UCSD-AML1 (cell line): ENCODE results near the gene RAPGEF3.

Experiments used
- DNase-seq: peaks from one replicate; lab custom pipeline; 2025; ENCODE audit not compliant: unreplicated experiment; lab: John Stamatoyannopoulos, UW

RAPGEF3 gene

DNA sequence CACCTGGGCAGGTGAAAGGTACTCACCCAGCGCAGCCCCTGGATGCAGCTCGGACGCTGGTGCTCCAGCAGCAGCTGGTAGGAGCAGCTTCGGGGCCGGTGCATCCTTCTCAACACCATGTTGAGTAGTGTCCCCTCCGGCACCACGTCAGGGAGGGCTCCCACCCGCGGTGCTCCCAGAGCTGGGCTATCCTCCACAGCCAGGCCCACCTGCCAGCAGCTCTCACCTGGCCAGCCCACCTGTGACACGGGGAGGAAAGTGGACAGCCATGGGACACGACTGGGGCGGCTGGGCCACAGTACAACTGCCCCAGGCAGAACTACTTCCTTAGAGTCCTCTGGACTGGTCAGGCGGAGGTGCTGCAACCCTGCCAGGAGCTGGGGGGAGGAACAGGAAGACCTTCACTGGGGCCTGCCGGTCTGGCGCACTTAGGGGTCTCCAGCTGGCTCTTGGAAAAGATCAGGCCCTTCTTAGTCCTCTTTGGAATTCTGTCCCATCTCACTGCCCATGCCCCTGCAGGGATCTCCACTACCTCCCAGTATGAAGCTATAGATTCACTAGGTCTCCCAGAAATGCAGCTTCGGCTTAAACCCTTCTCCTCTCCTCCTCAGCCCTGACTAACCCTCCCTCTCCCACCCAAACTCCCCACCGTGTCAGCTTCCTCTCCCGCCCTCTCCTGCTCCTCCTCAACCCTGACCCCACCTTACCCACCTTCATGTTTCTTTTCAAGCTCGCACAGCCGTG is 668 bp downstream of the RAPGEF3 start:
- DNase-seq, result peak; percentile 49

- no peak for DNase-seq
Observed at GRCh38 chr12:47757364-47757839, 1.3 kb downstream of the RAPGEF3 start.

DNA sequence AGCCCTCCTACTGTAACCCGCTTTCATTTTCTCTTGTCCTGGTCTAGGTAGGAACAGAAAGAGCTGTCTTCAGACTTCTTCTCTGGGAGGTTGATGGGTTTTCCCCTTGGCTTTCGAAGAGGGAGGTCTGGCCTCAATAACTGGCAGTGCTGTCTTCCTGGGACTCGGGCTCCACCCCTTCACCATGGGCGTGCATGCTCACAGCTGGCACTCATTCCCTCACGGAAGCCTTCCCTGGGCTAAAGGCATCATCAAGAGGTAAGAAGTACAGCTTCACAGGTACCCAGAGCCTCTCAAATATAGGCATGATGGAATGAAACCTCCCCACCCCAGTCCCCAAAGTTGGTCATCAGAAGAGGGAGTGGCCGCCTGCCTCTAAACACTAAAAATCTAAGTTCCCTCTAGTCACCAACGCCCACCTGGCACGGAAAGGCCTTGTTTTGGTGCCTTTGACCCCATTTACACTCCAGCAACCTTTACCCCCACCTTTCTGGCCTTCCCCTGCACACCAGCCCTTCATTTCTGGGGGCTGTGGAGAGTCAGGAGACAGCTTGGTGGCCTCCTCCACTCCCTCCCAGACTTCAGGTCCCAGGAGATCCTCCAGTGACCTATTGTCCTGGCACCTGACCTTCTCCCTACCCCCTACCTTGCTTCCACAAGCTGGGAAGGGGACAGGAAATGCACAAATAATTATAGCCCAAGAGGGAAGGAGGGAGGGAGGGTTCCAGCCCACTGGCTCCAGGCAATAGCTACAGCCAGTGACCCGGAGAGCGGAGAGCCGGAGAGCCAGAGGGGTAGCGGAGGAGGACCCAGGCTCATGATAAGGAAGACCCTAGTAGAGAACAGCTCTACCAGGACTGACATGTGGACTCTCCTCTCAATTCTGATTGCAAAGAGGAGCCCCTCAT is 2.8 kb downstream of the RAPGEF3 start:
- DNase-seq, result no peak

DNA sequence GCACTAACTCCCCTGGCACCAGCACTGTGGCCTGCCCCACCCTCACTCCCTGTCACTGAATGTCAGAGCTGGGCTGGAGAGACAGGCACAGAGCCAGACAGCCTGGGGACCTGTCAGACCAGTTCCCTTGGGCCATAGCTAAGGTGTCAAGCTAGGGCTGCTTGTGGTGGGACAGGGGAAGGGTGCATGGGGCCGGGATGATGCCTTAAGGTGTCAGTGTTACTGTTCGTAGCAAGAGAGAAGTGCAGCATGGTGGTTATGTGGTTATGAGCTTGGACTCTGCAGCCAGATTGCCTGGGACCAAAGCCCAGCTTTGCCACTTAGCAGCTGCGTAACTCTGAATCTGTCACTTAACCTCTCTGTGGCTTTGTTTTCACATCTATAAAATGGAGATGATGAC is 3.8 kb downstream of the RAPGEF3 start:
- no peak for DNase-seq

DNA sequence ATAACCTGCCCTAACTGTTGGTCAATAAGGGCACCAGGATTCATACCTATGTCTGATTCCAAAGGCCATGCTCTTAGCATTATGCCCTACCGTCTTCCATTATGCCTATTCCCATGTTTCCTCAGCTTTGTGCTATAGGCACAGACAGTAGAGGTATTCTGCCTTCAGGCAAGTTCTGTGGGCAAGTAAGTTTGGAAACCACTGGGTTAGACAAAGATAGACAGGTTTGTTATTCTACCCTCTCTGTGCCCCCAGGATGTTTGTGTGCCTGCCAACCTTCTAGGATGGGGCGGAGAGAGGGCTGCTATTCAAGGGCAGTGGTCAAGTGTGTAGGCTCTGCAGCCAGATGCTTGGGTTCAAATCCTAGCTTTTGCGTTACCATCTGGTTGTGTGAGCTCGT is 4.6 kb downstream of the RAPGEF3 start:
- DNase-seq, result no peak

- DNase-seq, result peak; percentile 68
Observed at GRCh38 chr12:47753021-47754001, 5.4 kb downstream of the RAPGEF3 start.

DNA sequence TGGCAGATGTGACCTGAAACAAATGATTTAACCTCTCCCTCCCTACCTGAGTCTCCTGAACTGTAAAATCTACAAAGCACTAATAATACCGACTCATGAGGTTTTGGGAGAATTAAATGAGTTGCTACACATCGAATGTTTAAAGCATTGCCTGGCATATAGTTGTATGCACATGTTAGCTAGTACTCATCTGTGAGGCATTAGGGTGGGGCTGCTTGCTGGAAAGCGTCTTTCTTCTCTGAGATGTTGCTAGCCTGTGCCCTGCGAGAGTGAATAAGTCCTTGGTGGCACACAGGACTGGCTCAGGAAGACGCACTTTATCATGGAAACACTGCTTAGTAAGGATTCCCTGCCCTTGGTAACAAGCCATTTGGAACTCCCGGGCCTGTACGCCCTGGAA is 6.1 kb downstream of the RAPGEF3 start:
- no peak for DNase-seq

GRCh38 chr12:47752121-47752520 is 6.6 kb downstream of the RAPGEF3 start:
- no peak for DNase-seq

DNA sequence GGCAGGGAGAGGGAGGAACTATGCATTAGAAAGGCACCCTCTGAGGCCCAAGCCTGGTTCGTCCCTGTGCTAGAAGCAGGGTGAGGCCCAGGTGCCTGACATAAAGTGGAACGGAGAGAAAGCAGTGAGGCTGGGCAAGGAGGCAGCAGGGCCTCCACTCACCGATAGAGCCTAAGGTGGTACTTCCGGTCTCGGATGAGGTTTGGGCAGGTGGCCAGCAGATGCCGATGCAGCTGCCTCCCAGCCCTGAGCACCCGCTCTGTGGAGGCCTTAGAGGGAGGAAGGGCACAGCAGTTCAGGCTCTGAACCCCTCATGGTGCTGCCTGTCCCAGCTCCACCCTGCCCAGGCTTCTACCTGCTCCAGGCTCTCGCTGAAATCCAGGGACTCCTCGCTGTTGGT is 7.1 kb downstream of the RAPGEF3 start:
- DNase-seq, result no peak

- no peak for DNase-seq
Observed at GRCh38 chr12:47750916-47751470, 7.7 kb downstream of the RAPGEF3 start.

GRCh38 chr12:47750229-47750798 is 8.4 kb downstream of the RAPGEF3 start:
- DNase-seq, result no peak

DNA sequence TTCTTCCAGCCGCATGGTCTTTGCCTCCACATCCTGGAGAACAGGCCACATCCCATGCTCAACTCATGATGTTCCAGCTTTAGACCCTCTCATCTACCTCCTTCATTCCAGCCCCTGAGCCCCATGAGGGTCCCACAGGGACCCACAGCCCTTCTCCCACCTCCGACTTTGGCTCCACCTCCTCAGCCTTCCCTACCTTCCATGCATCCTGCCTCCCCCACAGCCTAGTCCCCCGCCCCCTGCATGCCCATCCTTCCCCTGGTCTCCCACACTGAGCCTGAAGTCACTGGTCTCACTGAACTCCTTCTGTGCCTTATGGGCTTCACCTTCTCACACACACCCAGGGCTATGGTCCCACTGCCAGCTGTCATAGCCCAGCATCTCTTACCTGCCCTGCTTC is 9.8 kb downstream of the RAPGEF3 start:
- no peak for DNase-seq

GRCh38 chr12:47748507-47748828 is 10.2 kb downstream of the RAPGEF3 start:
- DNase-seq, result no peak

GRCh38 chr12:47747596-47748506 is 10.8 kb downstream of the RAPGEF3 start:
- DNase-seq, result no peak

DNA sequence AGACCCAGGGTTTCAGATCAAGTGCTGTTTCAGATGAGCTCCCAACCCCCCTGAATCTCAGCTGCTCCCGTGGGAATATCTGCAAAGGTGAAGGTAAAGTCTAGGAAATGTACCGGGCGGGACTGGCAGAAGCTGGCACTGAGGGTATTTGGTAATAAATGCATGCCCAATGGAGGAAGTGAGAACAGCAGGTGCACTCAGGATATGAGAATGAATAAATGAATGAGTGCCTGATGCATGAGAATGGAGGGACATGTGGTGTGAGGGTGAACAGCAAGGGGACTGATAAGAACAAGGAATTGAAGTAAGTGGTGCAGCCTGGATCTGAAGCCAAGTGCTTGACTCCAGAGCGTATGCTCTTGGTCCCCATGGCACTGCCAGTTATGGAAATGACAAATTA is 11.6 kb downstream of the RAPGEF3 start:
- DNase-seq, result no peak

DNA sequence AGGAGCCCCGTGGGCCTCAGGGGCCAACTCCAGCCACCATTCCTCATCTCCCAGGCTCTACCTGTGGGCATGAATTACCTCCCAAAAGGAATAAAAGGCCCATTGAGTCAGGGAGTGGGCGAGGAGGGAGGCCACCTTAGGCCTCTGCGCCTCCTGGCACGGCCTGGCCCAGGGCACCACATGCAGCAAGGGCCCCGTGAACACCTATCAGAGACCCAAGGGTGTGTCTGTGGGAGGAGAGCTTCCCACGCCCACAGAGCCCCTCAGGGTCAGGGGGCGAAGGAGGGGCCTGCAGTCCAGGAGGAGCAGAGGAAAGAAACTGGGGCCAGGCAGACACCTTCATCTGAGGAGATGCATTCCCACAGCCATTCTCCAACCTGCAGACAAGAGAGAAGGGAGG is 12.2 kb downstream of the RAPGEF3 start:
- no peak for DNase-seq

- no peak for DNase-seq
Observed at GRCh38 chr12:47746073-47746472, 12.6 kb downstream of the RAPGEF3 start.

DNA sequence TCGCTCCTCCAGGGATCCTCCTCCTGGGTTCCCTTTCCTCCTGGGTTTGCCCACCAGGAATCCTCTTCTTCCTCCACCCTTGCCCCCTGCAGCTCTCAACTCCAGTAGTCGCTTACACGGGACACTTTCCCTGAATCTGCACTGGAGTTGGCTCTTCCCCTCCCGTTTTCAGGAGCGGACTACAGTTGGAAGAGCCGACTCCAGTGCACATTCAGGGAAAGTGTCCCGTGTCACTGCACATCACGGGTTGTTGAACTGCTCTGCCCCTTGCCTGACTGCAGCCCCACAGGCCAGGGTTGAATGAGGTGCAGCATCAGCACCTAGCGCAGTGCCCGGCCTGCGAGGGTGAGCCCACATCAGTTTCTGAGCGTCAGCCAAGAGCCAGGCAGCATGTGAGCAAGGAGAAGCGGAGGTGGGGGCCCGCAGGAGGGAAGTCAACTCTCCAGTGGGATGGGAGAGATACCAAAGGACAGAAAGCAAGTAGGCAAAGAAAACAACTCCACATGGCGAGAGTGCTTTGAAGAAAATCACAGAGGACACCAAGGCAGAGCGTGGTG is 13.1 kb downstream of the RAPGEF3 start:
- DNase-seq, result no peak

GRCh38 chr12:47744778-47745436 is 13.8 kb downstream of the RAPGEF3 start:
- DNase-seq, result no peak
